ENCODE results near the gene BTBD18. TPM values are rescaled to one million over a fixed set of nuclear protein-coding genes. Genes with fewer than 3 reads are reported as not detected.

The BTBD18 gene
- total and polyA plus RNA-seq, 2 of the 13 experiments (the other 11 are each of a cell fraction or from before 2014, with no cell fraction given): not detected

DNA sequence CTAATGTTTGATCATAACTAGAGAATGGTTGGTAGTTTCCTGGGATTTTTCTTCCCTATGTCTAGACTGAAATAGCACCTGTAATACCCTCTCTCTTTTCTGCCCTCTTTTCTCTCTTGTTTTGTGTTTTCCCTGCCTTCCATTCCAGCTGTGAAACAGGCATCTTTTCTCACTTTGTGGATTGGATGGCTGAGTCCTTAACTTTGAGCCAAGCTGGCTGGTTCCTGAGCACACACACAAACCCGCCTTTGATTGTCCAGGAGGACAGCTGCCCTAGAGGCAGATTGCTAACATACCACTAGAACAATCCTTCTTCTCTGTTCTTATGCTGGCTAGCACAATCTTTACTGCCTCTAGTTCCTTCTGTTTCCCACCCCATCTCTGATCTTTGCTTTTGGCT, 27.7 kb upstream of the BTBD18 start (continued):
- TF ChIP-seq, protein P1, sequence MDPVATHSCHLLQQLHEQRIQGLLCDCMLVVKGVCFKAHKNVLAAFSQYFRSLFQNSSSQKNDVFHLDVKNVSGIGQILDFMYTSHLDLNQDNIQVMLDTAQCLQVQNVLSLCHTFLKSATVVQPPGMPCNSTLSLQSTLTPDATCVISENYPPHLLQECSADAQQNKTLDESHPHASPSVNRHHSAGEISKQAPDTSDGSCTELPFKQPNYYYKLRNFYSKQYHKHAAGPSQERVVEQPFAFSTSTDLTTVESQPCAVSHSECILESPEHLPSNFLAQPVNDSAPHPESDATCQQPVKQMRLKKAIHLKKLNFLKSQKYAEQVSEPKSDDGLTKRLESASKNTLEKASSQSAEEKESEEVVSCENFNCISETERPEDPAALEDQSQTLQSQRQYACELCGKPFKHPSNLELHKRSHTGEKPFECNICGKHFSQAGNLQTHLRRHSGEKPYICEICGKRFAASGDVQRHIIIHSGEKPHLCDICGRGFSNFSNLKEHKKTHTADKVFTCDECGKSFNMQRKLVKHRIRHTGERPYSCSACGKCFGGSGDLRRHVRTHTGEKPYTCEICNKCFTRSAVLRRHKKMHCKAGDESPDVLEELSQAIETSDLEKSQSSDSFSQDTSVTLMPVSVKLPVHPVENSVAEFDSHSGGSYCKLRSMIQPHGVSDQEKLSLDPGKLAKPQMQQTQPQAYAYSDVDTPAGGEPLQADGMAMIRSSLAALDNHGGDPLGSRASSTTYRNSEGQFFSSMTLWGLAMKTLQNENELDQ (CRISPR knock-in tag; IDR thresholded peaks at IDR 0.05; ENCODE audit: borderline replicate concordance): no peak
- 0 out of 2 replicates have a peak, but pooled peaks have one; percentile 3 for TF ChIP-seq ZNF646 (CRISPR knock-in tag; IDR thresholded peaks at IDR 0.05)
- TF ChIP-seq ZNF629 (CRISPR knock-in tag; conservative IDR thresholded peaks at IDR 0.05): no peak
- no peak for TF ChIP-seq ZMYM2 (CRISPR knock-in tag; IDR thresholded peaks at IDR 0.05)
- TF ChIP-seq, protein P2, sequence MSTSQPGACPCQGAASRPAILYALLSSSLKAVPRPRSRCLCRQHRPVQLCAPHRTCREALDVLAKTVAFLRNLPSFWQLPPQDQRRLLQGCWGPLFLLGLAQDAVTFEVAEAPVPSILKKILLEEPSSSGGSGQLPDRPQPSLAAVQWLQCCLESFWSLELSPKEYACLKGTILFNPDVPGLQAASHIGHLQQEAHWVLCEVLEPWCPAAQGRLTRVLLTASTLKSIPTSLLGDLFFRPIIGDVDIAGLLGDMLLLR (CRISPR knock-in tag; IDR thresholded peaks at IDR 0.05): no peak
- TF ChIP-seq KLF9 (CRISPR knock-in tag; IDR thresholded peaks at IDR 0.05; ENCODE audit: low read depth): no peak
- no peak for TF ChIP-seq TSC22D2 (CRISPR knock-in tag; IDR thresholded peaks at IDR 0.05; ENCODE audit: borderline replicate concordance)
- no peak for TF ChIP-seq FLYWCH1 (CRISPR knock-in tag; IDR thresholded peaks at IDR 0.05)
- TF ChIP-seq ATF1 (CRISPR knock-in tag; IDR thresholded peaks at IDR 0.05): no peak
- TF ChIP-seq DRAP1 (CRISPR knock-in tag; IDR thresholded peaks at IDR 0.05): 0 out of 2 replicates have a peak, but pooled peaks have one; percentile 32
- TF ChIP-seq TEAD2 (CRISPR knock-in tag; IDR thresholded peaks at IDR 0.05): no peak
- no peak for TF ChIP-seq RFX5 (IDR thresholded peaks at IDR 0.05; ENCODE audit: low read depth, low read length)
- TF ChIP-seq FOXP4 (CRISPR knock-in tag; IDR thresholded peaks at IDR 0.05): peak; percentile 22; the same call in 1 of the 2 replicates
- TF ChIP-seq ZNF570 (CRISPR knock-in tag; IDR thresholded peaks at IDR 0.05; ENCODE audit: borderline replicate concordance): no peak
- TF ChIP-seq ZNF260 (CRISPR knock-in tag; IDR thresholded peaks at IDR 0.05; ENCODE audit: borderline replicate concordance, low read depth): no peak
- no peak for TF ChIP-seq HMG20B (CRISPR knock-in tag; conservative IDR thresholded peaks at IDR 0.05)
- TF ChIP-seq SAP130 (CRISPR knock-in tag; IDR thresholded peaks at IDR 0.05; ENCODE audit: low read depth): peak; percentile 57
- peak; percentile 44 for TF ChIP-seq HNF4A (CRISPR knock-in tag; IDR thresholded peaks at IDR 0.05)
- no peak for TF ChIP-seq ETV5 (CRISPR knock-in tag; IDR thresholded peaks at IDR 0.05; ENCODE audit: borderline replicate concordance)
- no peak for TF ChIP-seq ZNF136 (CRISPR knock-in tag; IDR thresholded peaks at IDR 0.05; ENCODE audit: low read depth)

Measured in HepG2 (cell line).